Measurements from ENCODE around the gene COL11A2.
A peak's percentile ranks its signal among the peaks of the same experiment; 100 is the strongest.

COL11A2 gene

DNA sequence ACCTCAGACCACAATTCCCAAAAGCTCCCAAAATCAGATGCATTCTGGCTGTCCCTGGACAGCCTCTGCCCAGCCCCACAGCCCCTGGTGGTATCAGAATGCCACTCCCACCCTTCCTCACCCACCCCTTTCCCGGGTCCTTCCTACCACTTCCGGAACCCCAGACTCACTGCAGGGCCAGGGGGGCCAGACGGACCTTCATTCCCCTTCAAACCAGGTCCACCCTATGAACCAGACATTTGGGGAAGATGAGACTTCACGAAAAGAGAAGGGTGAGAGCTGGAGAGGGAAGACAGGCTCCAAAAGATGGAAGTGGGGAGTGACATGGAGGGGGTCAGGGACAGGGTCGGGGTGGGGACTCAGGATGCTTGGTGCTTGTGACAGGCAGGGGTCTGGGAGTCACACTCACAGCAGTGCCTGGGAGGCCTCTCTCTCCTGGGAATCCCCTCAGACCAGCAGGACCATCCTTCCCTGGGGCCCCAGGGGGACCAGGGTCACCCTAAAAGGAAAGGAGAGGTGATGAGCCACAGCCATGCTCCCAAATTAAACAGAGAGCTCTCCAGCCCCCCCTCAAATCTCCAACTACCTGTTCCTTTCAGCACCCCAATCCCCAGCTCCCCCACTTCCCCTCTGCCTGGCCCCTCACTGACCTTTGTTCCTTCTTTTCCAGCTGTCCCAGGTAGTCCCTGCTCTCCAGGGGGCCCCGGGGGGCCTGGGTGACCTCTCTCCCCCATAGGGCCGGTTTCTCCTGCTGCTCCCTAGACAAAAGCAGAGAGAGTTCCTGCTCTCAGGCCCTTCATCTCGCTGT is 20.2 kb downstream of the COL11A2 start:
- no peak for DNase-seq (ENCODE audit: low spot score)

DNA sequence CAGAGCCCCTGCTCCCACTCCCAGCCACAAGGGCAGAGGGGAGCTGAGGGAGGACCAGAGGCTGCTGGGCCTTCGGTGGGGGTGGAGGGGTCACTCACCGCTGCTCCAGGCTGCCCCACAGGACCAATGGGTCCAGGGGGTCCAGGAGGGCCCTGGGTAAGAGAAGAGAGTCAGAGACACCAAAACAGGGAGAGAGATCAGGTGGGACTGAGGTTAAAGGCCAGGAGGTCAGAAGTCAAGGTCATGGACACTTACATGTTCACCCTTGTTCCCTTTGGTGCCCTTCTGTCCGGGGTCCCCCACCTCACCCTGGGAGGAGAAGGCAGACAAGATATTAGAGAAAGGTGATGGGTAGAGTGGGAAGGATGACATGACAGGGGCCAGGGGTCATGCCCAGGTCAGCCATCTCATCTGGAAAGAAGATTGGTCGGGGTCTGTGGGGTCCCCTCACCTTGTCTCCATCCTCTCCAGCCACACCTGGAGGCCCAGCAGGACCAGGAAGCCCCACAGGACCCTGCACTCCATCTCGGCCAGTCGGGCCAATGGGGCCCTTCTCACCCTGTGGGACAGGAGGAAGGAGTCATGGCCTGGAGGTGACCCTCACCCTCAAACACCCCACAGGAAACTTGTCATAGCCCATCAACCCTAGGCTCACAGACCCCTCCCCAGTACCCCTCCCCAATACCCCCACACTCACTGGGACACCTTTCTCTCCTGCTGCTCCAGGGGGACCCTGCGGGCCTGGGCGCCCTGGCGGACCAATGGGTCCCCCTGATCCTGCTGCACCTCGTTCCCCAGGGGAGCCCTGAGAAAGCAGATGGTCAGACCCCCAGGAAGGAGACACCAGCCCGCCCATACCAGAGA is 21.0 kb downstream of the COL11A2 start:
- no peak for DNase-seq (ENCODE audit: low spot score)

- DNase-seq (ENCODE audit: low spot score): no peak
Measured at GRCh38 chr6:33170176-33171015, 21.9 kb downstream of the COL11A2 start.

- DNase-seq (ENCODE audit: low spot score): no peak
Measured at GRCh38 chr6:33169291-33170175, 22.7 kb downstream of the COL11A2 start.

- DNase-seq (ENCODE audit: low spot score): no peak
Measured at GRCh38 chr6:33168639-33169038, 23.6 kb downstream of the COL11A2 start.

- DNase-seq (ENCODE audit: low spot score): no peak
Measured at GRCh38 chr6:33168284-33168601, 24.0 kb downstream of the COL11A2 start.

DNA sequence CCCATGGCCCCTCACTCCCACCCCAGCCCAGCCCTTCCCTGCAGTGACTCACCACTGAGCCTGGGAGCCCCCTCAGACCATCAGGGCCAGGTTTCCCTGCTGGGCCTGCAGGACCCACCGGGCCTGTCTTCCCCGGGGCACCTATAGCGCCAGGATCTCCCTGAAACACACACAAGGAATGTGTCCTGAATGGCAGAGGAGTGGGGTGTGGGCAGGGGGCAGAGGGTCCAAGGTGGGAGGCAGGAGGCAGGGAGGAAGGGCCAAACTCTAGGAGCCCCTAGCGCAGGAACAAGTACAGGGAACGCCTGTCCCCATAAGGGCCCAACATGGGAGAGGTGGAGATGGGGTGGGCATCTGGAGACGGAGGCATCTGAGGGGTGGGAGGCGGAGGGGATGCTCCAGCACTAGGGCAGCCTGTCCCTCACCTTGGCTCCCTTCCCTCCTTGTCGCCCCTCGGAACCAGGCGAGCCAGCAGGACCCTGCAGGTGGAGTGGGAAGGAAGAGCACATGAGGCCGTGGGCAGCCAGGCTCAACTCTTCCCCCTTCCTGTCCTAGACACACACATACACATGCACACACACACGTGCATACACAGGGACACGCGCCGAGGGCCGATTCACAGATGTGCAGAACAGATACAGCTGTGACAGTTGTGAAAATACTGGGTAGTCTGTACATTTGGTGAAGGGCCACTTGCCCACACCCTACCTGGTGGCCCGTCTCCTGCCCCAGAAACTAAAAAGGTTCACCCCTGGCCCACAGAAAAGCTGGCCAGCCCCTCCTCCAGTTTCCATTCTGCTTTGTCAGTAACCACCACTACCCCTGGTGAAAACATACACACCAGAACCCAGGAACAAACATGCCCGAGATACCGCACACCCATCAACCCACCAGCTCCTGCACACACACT is 24.6 kb downstream of the COL11A2 start:
- DNase-seq (ENCODE audit: low spot score): no peak

DNA sequence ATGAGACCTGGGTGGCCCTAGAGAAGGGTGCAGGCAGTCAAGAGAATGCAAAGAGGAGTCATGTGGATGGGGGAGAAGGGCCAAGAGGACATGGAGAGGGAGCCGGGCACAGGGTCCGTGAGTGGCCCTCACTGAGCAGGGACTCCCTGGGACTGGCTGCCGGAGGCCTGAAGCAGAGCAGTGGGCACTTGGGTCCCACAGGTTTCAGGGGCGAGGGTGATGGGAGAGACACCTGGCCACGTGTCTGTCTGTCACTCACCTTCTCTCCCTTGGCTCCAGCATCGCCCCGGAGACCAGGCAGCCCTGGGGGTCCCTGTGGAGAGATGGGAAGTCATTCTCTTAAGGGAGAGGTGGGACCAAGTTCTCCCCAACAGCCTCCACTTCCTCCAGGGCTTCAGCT is 25.5 kb downstream of the COL11A2 start:
- no peak for DNase-seq (ENCODE audit: low spot score)

DNA sequence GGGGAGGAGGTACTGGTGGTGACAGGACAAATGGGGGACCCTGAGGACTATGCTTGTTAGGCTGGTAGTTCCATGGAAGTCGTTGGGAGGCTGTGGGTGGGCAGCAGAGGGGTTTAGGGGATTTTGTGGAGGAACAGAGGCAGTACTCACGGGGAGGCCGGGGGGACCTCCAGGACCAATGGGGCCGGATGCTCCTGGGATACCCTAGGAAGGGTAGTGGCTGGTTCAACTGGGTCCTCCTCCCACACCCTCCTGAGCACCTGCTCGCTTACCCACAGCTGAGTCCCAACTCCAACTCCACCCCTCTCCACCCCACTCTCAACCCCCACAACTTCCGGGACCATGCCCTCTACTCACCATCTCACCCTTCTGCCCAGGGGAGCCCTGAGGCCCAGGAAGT is 25.9 kb downstream of the COL11A2 start:
- no peak for DNase-seq (ENCODE audit: low spot score)

DNA sequence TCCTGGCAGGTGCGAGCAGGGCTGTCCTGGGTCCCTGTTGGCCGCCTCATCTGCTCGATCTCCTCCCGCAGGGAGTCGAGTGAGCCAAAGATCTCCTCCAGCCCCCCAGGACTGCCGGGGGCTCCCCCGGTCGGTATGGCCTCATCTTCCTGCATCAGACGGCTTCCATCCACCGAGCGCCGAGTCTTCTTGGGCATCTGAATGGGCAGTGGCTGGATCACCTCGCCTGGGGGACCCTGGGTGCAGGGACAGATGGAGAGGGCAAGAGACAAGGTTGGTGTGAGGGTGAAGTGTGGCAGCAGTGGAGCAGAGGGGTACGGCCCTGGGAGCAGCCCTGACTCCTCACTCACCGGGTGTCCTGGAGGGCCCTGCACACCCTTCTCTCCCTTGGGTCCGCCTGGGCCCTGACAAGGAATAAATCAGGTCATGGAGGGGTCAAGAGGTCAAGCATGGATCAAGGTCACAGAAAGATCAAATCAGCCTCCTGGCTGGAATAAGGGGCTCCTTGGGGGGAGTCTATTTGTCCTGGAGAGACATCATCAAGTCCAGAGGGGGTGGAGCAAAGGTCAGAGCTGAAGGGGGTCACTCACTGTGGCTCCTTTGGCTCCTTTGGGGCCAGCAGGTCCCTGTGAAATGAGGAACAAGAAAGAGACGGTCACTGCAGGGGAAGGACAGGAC is 26.5 kb downstream of the COL11A2 start:
- no peak for DNase-seq (ENCODE audit: low spot score)

GRCh38 chr6:33164665-33165373 is 27.4 kb downstream of the COL11A2 start:
- no peak for DNase-seq (ENCODE audit: low spot score)

DNA sequence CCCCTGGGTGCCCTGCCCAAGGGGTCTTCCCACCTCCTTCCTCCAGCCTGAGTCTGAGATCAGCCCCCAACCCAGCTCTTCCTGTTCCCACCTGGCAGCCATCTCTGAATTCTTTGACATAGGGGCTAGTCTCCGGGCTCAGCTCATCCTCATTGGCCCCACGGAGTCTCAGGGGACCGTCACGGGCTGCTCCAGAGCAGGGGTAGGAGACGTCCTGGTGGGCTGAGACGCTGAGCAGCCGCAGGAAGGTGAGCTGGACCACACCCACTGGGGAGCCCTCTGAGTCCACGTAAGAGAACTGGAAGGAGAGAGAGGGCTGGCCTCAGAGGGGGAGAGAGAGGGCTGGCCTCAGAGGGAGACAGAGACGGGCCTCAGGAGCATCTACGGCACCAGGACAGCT is 28.1 kb downstream of the COL11A2 start:
- no peak for DNase-seq (ENCODE audit: low spot score)

DNA sequence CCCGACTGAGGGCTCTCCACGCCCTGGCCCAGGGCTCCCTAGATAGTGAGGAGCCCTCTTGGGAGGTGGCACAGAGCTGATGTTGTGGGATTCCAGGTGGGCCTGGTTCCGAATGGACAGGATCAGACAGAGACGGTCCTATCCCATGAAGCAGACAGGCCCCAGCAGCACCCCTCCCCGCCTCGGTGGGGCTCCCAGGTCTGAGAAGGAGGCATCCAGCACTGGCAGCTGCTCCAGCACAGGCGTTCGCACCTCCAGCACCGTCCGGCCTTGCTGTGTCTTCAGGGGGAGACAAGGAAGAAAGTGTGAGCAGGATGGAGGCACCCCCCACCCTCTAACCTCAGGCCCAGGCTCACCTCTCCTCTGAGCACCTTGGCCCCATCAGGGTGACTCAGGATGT is 28.7 kb downstream of the COL11A2 start:
- DNase-seq (ENCODE audit: low spot score): no peak

GRCh38 chr6:33161354-33162331 is 30.6 kb downstream of the COL11A2 start:
- peak; percentile 90 for DNase-seq (ENCODE audit: low spot score)

DNA sequence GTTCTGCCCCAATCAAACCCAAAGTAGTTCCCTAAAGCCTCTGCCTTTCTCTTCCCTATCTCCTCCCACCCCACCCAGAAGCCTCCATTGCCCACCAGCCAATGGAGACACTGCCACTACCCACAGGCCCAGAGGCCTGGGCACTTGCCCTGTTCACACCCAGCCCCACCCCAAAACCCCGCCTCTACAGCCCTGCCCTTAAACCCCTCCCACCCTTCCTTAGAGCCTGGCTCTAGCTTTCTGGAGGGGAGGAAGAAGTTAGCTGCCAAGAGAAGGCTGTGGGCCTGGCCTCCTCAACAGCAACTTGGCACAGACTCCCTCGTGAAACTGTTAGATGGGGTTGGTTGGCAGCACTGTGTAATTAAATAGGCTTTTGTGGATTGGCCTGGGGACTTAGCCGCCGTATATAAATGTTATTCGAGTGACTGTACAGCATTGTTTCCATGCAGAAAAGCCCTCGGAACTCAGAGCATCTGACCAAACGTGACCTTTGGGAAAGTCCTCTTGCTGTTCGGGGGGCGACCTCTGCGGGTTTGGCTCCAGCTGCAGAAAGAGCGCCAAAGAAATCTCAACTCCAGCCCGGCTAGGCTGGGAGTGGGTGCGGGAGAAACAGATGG is 31.4 kb downstream of the COL11A2 start:
- peak; percentile 91 for DNase-seq (ENCODE audit: low spot score)

GRCh38 chr6:33160096-33160495 is 32.2 kb downstream of the COL11A2 start:
- no peak for DNase-seq (ENCODE audit: low spot score)

GRCh38 chr6:33156964-33157363 is 35.3 kb downstream of the COL11A2 start:
- DNase-seq (ENCODE audit: low spot score): no peak
